ENCODE measurements around the gene SDK2. TPM values are rescaled to one million over a fixed set of nuclear protein-coding genes. Genes with fewer than 3 reads are reported as not detected.

SDK2 gene
- total and polyA plus RNA-seq, 2 of the 8 experiments (the other 6 are each of a cell fraction or from before 2014, with no cell fraction given), result 3.9 to 4.1 TPM

- TF ChIP-seq TAF7 (optimal IDR thresholded peaks at IDR 0.05; ENCODE audit: borderline replicate concordance, low read depth, low read length), result no peak
- TF ChIP-seq CTBP2 (IDR thresholded peaks at IDR 0.05; ENCODE audit: borderline replicate concordance, insufficient read depth, insufficient read length, low read length), result no peak
- TF ChIP-seq CHD7 (IDR thresholded peaks at IDR 0.05; ENCODE audit: insufficient replicate concordance, low read length), result no peak
- TF ChIP-seq BACH1 (IDR thresholded peaks at IDR 0.05; ENCODE audit: low read length), result no peak
- no peak for TF ChIP-seq CBX8 (IDR thresholded peaks at IDR 0.05; ENCODE audit: borderline replicate concordance, low read depth, low read length)
- TF ChIP-seq, protein P1, sequence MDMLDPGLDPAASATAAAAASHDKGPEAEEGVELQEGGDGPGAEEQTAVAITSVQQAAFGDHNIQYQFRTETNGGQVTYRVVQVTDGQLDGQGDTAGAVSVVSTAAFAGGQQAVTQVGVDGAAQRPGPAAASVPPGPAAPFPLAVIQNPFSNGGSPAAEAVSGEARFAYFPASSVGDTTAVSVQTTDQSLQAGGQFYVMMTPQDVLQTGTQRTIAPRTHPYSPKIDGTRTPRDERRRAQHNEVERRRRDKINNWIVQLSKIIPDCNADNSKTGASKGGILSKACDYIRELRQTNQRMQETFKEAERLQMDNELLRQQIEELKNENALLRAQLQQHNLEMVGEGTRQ (IDR thresholded peaks at IDR 0.05; ENCODE audit: low read length), result no peak
These were observed 229.9 kb downstream of the SDK2 start (continued) for GRCh38 chr17:73414171-73414955.
